Vagina (tissue), 2 donors: ENCODE results near the gene SHANK3.

Source experiments
- CTCF ChIP-seq, 3 experiments: fragments of 450-650 bp in 2 of 3; fragments of 200-600 bp in 1 of 3; sonication (generic) in 1 of 3; IDR thresholded peaks; one replicate each; pipeline ENCODE4 v1.5.1; 2017 to 2019; ENCODE audit warnings: antibody characterized with exemption in 3 of 3, mild to moderate bottlenecking in 2 of 3, moderate library complexity in 2 of 3
- POLR2A ChIP-seq, 2 donors: fragments of 450-650 bp; IDR thresholded peaks; one replicate each; pipeline ENCODE4 v1.6.1; 2017; ENCODE audit warnings: antibody characterized with exemption in 2 of 2, mild to moderate bottlenecking in 2 of 2, moderate library complexity in 2 of 2
- POLR2AphosphoS5 ChIP-seq, 2 donors: sonication (generic); formaldehyde crosslinking; IDR thresholded peaks; one replicate each; pipeline ENCODE4 v1.9.0; 2017; ENCODE audit warnings: antibody characterized with exemption in 2 of 2, mild to moderate bottlenecking in 2 of 2, low read depth in 1 of 2; ENCODE audit not compliant: insufficient read depth in 1 of 2

- no peak for TF ChIP-seq CTCF (IDR thresholded peaks at IDR 0.05)
- TF ChIP-seq POLR2A (IDR thresholded peaks at IDR 0.05): no peak
- TF ChIP-seq POLR2AphosphoS5 (IDR thresholded peaks at IDR 0.05; ENCODE audit: insufficient read depth in 1 of 2, low read depth in 1 of 2): no peak
Measured at GRCh38 chr22:50625568-50626313, 46.9 kb upstream of the SHANK3 start.
